SK-N-MC (cell line): ENCODE results near the gene DPF3.

ENCODE experiments used
- EZH2 ChIP-seq: fragments of 200-600 bp; sonication (generic); IDR thresholded peaks from one replicate; pipeline ENCODE4 v1.6.1; 2017; ENCODE audit warnings: antibody characterized with exemption
- FOXP2 ChIP-seq: optimal IDR thresholded peaks from 2 replicates; pipeline ENCODE3; 2011; ENCODE audit warnings: mild to moderate bottlenecking, moderate library complexity; ENCODE audit not compliant: insufficient read depth; ENCODE audit errors: extremely low read length, control extremely low read depth
- POLR2AphosphoS5 ChIP-seq: IDR thresholded peaks from 2 replicates; pipeline ENCODE4 v1.6.1; 2012; ENCODE audit warnings: mild to moderate bottlenecking, low read depth, low read length, borderline replicate concordance

DNA sequence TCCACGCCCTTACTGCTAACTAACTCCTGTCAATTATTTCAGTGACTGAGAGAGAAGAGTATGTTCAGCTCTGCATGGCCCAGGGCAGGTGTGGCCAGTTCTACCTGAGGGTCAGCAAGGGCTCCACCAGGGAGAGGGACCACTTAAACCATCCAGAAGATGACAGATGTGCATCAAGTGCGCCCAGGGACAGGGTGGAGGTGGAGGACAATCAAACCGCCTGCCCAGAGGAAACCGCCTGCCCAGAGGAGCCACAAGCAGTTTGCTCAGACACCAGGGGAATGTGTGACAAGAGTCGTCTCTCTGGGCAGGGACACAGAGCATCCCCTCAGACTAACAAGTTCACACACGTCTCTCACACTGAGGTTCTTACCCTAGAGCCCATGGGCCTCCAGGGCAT lies 14.5 kb downstream of the DPF3 start:
- TF ChIP-seq EZH2 (no peak), POLR2AphosphoS5 (no peak), FOXP2 (no peak)
